GM23338 (cell line): ENCODE data around the gene ADORA1. TPM values are rescaled to one million over a fixed set of nuclear protein-coding genes. Genes with fewer than 3 reads are reported as not detected.
A peak's percentile ranks its signal among the peaks of the same experiment; 100 is the strongest.

Experiments
- ATAC-seq: fragments of 200-7000 bp; cut with Tn5 transposase; 3 replicates; pipeline ENCODE4 v1.9.1; 2020
- DNase-seq: peaks from one replicate; pipeline ENCODE4 v3.0.0-alpha.2; 2015; ENCODE audit warnings: low spot score
- H2AFZ ChIP-seq: fragments of 200-600 bp; sonication (generic); 2 replicates; pipeline ENCODE4 v1.8.0; 2016; ENCODE audit warnings: antibody characterized with exemption, mild to moderate bottlenecking, moderate library complexity
- H3F3A ChIP-seq: fragments of 200-600 bp; sonication (generic); replicated peaks from 2 replicates; pipeline ENCODE4 v1.8.0; 2017; ENCODE audit warnings: antibody characterized with exemption, mixed run types, low read depth
- H3K27ac ChIP-seq: fragments of 200-600 bp; sonication (generic); 2 replicates; pipeline ENCODE4 v1.6.1; 2016; ENCODE audit warnings: low read depth
- H3K27me3 ChIP-seq: fragments of 200-600 bp; sonication (generic); 2 replicates; pipeline ENCODE4 v1.8.0; 2016; ENCODE audit warnings: mild to moderate bottlenecking, mixed run types, moderate library complexity; ENCODE audit not compliant: insufficient read depth
- H3K36me3 ChIP-seq: fragments of 200-600 bp; sonication (generic); 2 replicates; pipeline ENCODE4 v1.8.0; 2016; ENCODE audit warnings: mild to moderate bottlenecking; ENCODE audit not compliant: insufficient read depth
- H3K4me1 ChIP-seq: fragments of 200-600 bp; sonication (generic); 2 replicates; pipeline ENCODE4 v1.8.0; 2016; ENCODE audit warnings: mild to moderate bottlenecking, moderate library complexity; ENCODE audit not compliant: insufficient read depth
- H3K4me2 ChIP-seq: fragments of 200-600 bp; sonication (generic); 2 replicates; pipeline ENCODE4 v1.7.1; 2017; ENCODE audit warnings: mixed run types
- H3K4me3 ChIP-seq: fragments of 200-600 bp; sonication (generic); 2 replicates; pipeline ENCODE4 v1.6.1; 2016; ENCODE audit warnings: mixed run types
- H3K79me2 ChIP-seq: fragments of 200-600 bp; sonication (generic); replicated peaks from 2 replicates; pipeline ENCODE4 v1.8.0; 2017; ENCODE audit warnings: mild to moderate bottlenecking; ENCODE audit not compliant: insufficient read depth
- H3K9me2 ChIP-seq: fragments of 200-600 bp; sonication (generic); 2 replicates; pipeline ENCODE4 v1.8.0; 2017; ENCODE audit not compliant: insufficient read depth
- H4K20me1 ChIP-seq: fragments of 200-600 bp; sonication (generic); replicated peaks from 2 replicates; pipeline ENCODE4 v1.8.0; 2017; ENCODE audit warnings: mild to moderate bottlenecking; ENCODE audit not compliant: insufficient read depth
- H3K27ac Mint-ChIP-seq: 2 replicates; pipeline ENCODE4 v1.8.0; 2020; ENCODE audit warnings: inconsistent platforms, mild to moderate bottlenecking, moderate library complexity, mixed read lengths
- H3K27me3 Mint-ChIP-seq: 3 replicates; pipeline ENCODE4 v1.8.0; 2022; ENCODE audit warnings: low read depth, mild to moderate bottlenecking, moderate library complexity, mixed read lengths, inconsistent platforms; ENCODE audit not compliant: insufficient read depth, poor library complexity
- H3K36me3 Mint-ChIP-seq: 3 replicates; pipeline ENCODE4 v1.8.0; 2021; ENCODE audit warnings: low read depth, mild to moderate bottlenecking, inconsistent platforms, moderate library complexity, mixed read lengths
- H3K4me1 Mint-ChIP-seq: 3 replicates; pipeline ENCODE4 v1.8.0; 2020; ENCODE audit warnings: mild to moderate bottlenecking, inconsistent platforms, mixed read lengths
- H3K4me3 Mint-ChIP-seq: 3 replicates; pipeline ENCODE4 v1.8.0; 2021; ENCODE audit warnings: moderate library complexity, mild to moderate bottlenecking, inconsistent platforms, mixed read lengths
- H3K9me3 Mint-ChIP-seq: 3 replicates; pipeline ENCODE4 v1.8.0; 2020; ENCODE audit warnings: moderate library complexity, mild to moderate bottlenecking, inconsistent platforms, mixed read lengths
- EZH2phosphoT487 ChIP-seq: fragments of 200-600 bp; sonication (generic); IDR thresholded peaks from one replicate; pipeline ENCODE4 v1.8.1; 2018; ENCODE audit warnings: antibody characterized with exemption; ENCODE audit not compliant: unreplicated experiment
- JUNB ChIP-seq: IDR thresholded peaks from one replicate; pipeline ENCODE4 v1.6.1; 2016; ENCODE audit warnings: antibody characterized with exemption; ENCODE audit not compliant: unreplicated experiment
- NANOG ChIP-seq: IDR thresholded peaks from 2 replicates; pipeline ENCODE4 v1.6.1; 2016; ENCODE audit warnings: antibody characterized with exemption, borderline replicate concordance
- POLR2AphosphoS5 ChIP-seq: IDR thresholded peaks from 2 replicates; pipeline ENCODE4 v1.6.1; 2016; ENCODE audit warnings: antibody characterized with exemption, low read depth
- ZNF114 ChIP-seq: fragments of 250-450 bp; sonication (Bioruptor Pico); IDR thresholded peaks from 2 replicates; pipeline ENCODE4 v1.5.0; 2020; ENCODE audit warnings: mild to moderate bottlenecking, moderate library complexity
- ZNF331 ChIP-seq: fragments of 250-450 bp; sonication (Bioruptor Pico); IDR thresholded peaks from 2 replicates; pipeline ENCODE4 v1.5.0; 2020; ENCODE audit warnings: low read depth, mild to moderate bottlenecking, moderate library complexity
- ZNF462 ChIP-seq: fragments of 250-450 bp; sonication (Bioruptor Pico); IDR thresholded peaks from 2 replicates; pipeline ENCODE4 v1.5.0; 2020; ENCODE audit warnings: mild to moderate bottlenecking, moderate library complexity
- polyA plus RNA-seq: library from polyadenylated mRNA; unstranded; fragments of >200 nt; fragmentation: Nextera tagmentation; extraction: Ambion mirVana; gene quantifications from 2 replicates; pipeline ENCODE4 v1.2.1, GENCODE V29; 2016
- total RNA-seq: library from RNA; depleted of rRNA; stranded (reverse); fragments of >200 nt; shearing (Covaris generic); gene quantifications from 2 replicates; pipeline ENCODE4 v1.2.3, GENCODE V29; 2014

Gene ADORA1
- total and polyA plus RNA-seq, 2 experiments from 2014 or later: 0.63 to 1.8 TPM

DNA sequence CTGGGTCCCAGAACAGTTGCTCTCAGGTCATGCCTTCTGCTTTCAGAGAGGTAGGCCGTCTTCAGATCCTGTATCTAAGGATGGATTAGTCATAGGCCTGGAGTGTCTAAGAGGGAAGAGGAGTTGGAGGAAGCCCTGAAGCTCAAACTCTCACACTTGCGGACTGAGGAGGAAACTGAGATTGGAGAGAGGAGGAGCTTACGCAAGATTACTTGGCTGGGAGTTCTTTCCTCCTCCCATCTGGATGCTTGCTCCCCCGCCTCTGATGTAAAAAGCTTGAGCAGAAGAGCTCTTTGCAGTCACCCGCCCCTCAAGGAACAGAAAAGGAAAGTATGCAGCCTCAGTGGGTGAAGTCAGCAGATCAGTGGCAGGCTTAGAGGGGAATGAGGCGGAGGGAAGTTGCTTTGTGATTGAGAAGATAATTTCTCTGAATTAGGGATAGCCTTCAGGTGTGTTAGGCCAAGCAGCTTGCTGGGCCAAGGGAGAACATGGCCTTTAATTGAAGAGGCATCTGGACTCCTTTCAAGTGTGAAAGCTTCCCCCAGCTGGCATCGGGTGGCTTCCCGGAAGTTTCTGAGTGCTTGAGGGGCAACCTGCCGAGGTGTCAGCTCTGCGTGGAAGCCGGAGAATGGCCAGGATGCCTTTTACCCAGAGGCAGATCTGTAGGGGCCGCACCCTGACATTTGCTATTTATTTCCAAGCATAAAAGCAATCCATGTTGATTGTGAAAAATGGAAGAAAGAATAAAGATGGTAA lies 6.6 kb downstream of the ADORA1 start:
- Histone ChIP-seq H4K20me1 (no peaks in the 10 kb centered on the region), H3F3A (no peaks in the 10 kb centered on the region), H3K27ac (no peak overlapping the region), H3K4me3 (no peak overlapping the region), H3K36me3 (no peaks in the 10 kb centered on the region), H3K4me2 (no peak overlapping the region), H3K79me2 (no peaks in the 10 kb centered on the region), H2AFZ (peak overlapping the region; percentile 25), H3K4me1 (peaks cover 13% of the 10 kb centered on the region), H3K27me3 (peaks cover 4% of the 10 kb centered on the region), H3K9me2 (no peaks in the 10 kb centered on the region)
- DNase-seq: peak; percentile 12
- H3K9me3 Mint-ChIP-seq: no peaks in the 10 kb centered on the region
- TF ChIP-seq POLR2AphosphoS5: no peak
- no peak for TF ChIP-seq EZH2phosphoT487
- no peak for TF ChIP-seq ZNF114 (CRISPR knock-in tag)
- no peak overlapping the region for H3K27ac Mint-ChIP-seq
- peak; percentile 27; the same call in 2 of the 3 replicates for ATAC-seq
- H3K27me3 Mint-ChIP-seq: peaks cover 11% of the 10 kb centered on the region
- no peak overlapping the region; the same call in 2 of the 3 replicates for H3K4me3 Mint-ChIP-seq
- H3K36me3 Mint-ChIP-seq: no peaks in the 10 kb centered on the region
- peaks cover 10% of the 10 kb centered on the region; the same call in 2 of the 3 replicates for H3K4me1 Mint-ChIP-seq

GRCh38 chr1:203135636-203136305 lies 8.2 kb downstream of the ADORA1 start:
- H4K20me1 ChIP-seq: no peaks in the 10 kb centered on the region
- DNase-seq (no peak), ATAC-seq (no peak)
- H3K36me3 ChIP-seq: no peaks in the 10 kb centered on the region
- TF ChIP-seq ZNF331 (no peak), JUNB (no peak), NANOG (no peak), ZNF462 (CRISPR knock-in tag) (no peak)
- no peaks in the 10 kb centered on the region for H3K27me3 ChIP-seq
- H3K4me1 ChIP-seq: peaks cover 13% of the 10 kb centered on the region
- no peak overlapping the region for H3K4me3 ChIP-seq
- no peak overlapping the region for H3K4me2 ChIP-seq
- Mint-ChIP-seq H3K9me3 (no peaks in the 10 kb centered on the region), H3K4me3 (no peak overlapping the region), H3K27me3 (peaks cover 6% of the 10 kb centered on the region), H3K4me1 (peaks cover 11% of the 10 kb centered on the region; the same call in 2 of the 3 replicates), H3K27ac (no peak overlapping the region), H3K36me3 (no peaks in the 10 kb centered on the region)
- H3K27ac ChIP-seq: no peak overlapping the region
- H3K79me2 ChIP-seq: no peaks in the 10 kb centered on the region
- H3K9me2 ChIP-seq: no peaks in the 10 kb centered on the region
- H3F3A ChIP-seq: no peaks in the 10 kb centered on the region
- no peak overlapping the region for H2AFZ ChIP-seq
